Skin of body (tissue), 2 donors: Measurements from ENCODE around the gene NPAS1. TPM values are rescaled to one million over a fixed set of nuclear protein-coding genes. Genes with fewer than 3 reads are reported as not detected.
"Not testable (repeated sequence)": the region's sequence is repeated elsewhere in the genome, so short reads cannot be mapped to it uniquely, and the experiment has no call there.

Experiments
- DNase-seq: peaks from one replicate; lab custom pipeline; 2025; lab: John Stamatoyannopoulos, UW
- total RNA-seq: library from RNA; depleted of rRNA; stranded (reverse); fragments of >200 nt; gene quantifications from one replicate; pipeline ENCODE4 v1.2.3, GENCODE V29; 2014

The NPAS1 gene
- total RNA-seq, 1 donor from 2014 or later: 0.99 TPM

GRCh38 chr19:47075941-47076340, 56.3 kb downstream of the NPAS1 start:
- no peak for DNase-seq

- not testable (repeated sequence) for DNase-seq
Observed at GRCh38 chr19:47078351-47078750, 58.7 kb downstream of the NPAS1 start.

GRCh38 chr19:47081095-47081494, 61.5 kb downstream of the NPAS1 start:
- no peak for DNase-seq

GRCh38 chr19:47082493-47082892, 62.9 kb downstream of the NPAS1 start:
- DNase-seq: no peak

- DNase-seq: no peak
Observed at GRCh38 chr19:47084879-47085439, 65.3 kb downstream of the NPAS1 start.

GRCh38 chr19:47086280-47086679, 66.6 kb downstream of the NPAS1 start:
- no peak for DNase-seq

- no peak for DNase-seq
Observed at GRCh38 chr19:47089767-47090350, 70.2 kb downstream of the NPAS1 start.

GRCh38 chr19:47093254-47093653, 73.6 kb downstream of the NPAS1 start:
- no peak for DNase-seq

- no peak for DNase-seq
Observed at GRCh38 chr19:47093841-47094240, 74.2 kb downstream of the NPAS1 start.

GRCh38 chr19:47094557-47095475, 75.2 kb downstream of the NPAS1 start:
- DNase-seq: no peak

Other genes starting within 250 kb of the NPAS1 start
- gene SLC1A5, start 231.2 kb upstream of the NPAS1 start, total RNA-seq: 21.0 TPM
- 65.5 TPM for gene AP2S1, start 169.0 kb upstream of the NPAS1 start, total RNA-seq
- gene ARHGAP35, start 158.8 kb upstream of the NPAS1 start, total RNA-seq: 31.9 TPM
- 6.2 TPM for gene TMEM160, start 28.8 kb downstream of the NPAS1 start, total RNA-seq
- gene ZC3H4, start 93.9 kb downstream of the NPAS1 start, total RNA-seq: 8.0 TPM
- 55.8 TPM for gene SAE1, start 111.0 kb downstream of the NPAS1 start, total RNA-seq
- gene BBC3, start 211.4 kb downstream of the NPAS1 start, total RNA-seq: 4.3 TPM
- gene CCDC9, start 236.7 kb downstream of the NPAS1 start, total RNA-seq: 12.8 TPM